CD8-positive, alpha-beta memory T cell (primary cell): ENCODE measurements around the gene KRTAP16-1. TPM values are rescaled to one million over a fixed set of nuclear protein-coding genes. Genes with fewer than 3 reads are reported as not detected.

Experiments used
- CTCF ChIA-PET: fragments of 350-600 bp; sonication (Branson Sonifier 250); formaldehyde crosslinking; loops from one replicate; lab custom pipeline; 2021; ENCODE audit warnings: antibody characterized with exemption; lab: Charles Lee
- POLR2A ChIA-PET: fragments of 350-600 bp; sonication (Branson Sonifier 250); formaldehyde crosslinking; loops from one replicate; lab custom pipeline; 2021; ENCODE audit warnings: antibody characterized with exemption; lab: Charles Lee
- DNase-seq, 5 donors: peaks; one replicate each; pipeline versions ENCODE4 v3.0.0 to v3.0.0-alpha.2; 2020 to 2022; ENCODE audit warnings: mixed read lengths in 1 of 5
- H3K27ac ChIP-seq: one replicate; pipeline ENCODE4 v1.7.0; 2013; ENCODE audit warnings: low read depth, mild to moderate bottlenecking, low read length, moderate library complexity
- H3K27me3 ChIP-seq: 2 replicates; pipeline ENCODE4 v1.7.0; 2013; ENCODE audit warnings: low read length, mild to moderate bottlenecking; ENCODE audit not compliant: insufficient read depth, poor library complexity, severe bottlenecking
- H3K36me3 ChIP-seq: 2 replicates; pipeline ENCODE4 v1.7.0; 2013; ENCODE audit warnings: mild to moderate bottlenecking, low read length, moderate library complexity; ENCODE audit not compliant: insufficient read depth
- H3K4me1 ChIP-seq: 2 replicates; pipeline ENCODE4 v1.7.0; 2013; ENCODE audit warnings: mild to moderate bottlenecking, low read length, moderate library complexity; ENCODE audit not compliant: insufficient read depth
- H3K4me3 ChIP-seq: 2 replicates; pipeline ENCODE4 v1.7.0; 2013; ENCODE audit warnings: mild to moderate bottlenecking, low read length
- H3K9me3 ChIP-seq: 2 replicates; pipeline ENCODE4 v1.7.0; 2013; ENCODE audit warnings: mild to moderate bottlenecking, low read length
- H3K27ac Mint-ChIP-seq, 8 donors: one replicate each; pipeline ENCODE4 v1.8.0; 2020 to 2021; ENCODE audit warnings: mixed read lengths in 8 of 8, mild to moderate bottlenecking in 6 of 8, inconsistent platforms in 3 of 8, moderate library complexity in 3 of 8
- H3K27me3 Mint-ChIP-seq, 2 donors: one replicate each; pipeline ENCODE4 v1.8.0; 2020 to 2021; ENCODE audit warnings: mixed read lengths in 2 of 2, mild to moderate bottlenecking in 1 of 2, moderate library complexity in 1 of 2
- H3K36me3 Mint-ChIP-seq, 3 donors: one replicate each; pipeline ENCODE4 v1.8.0; 2020 to 2021; ENCODE audit warnings: mixed read lengths in 3 of 3, inconsistent platforms in 1 of 3, mild to moderate bottlenecking in 1 of 3
- H3K4me1 Mint-ChIP-seq, 3 donors: one replicate each; pipeline ENCODE4 v1.8.0; 2020 to 2021; ENCODE audit warnings: mixed read lengths in 3 of 3, inconsistent platforms in 1 of 3, mild to moderate bottlenecking in 1 of 3
- H3K4me3 Mint-ChIP-seq, 7 donors: one replicate each; pipeline ENCODE4 v1.8.0; 2020 to 2021; ENCODE audit warnings: mixed read lengths in 7 of 7, mild to moderate bottlenecking in 6 of 7, moderate library complexity in 4 of 7, inconsistent platforms in 2 of 7
- H3K9me3 Mint-ChIP-seq, 5 donors: one replicate each; pipeline ENCODE4 v1.8.0; 2020 to 2022; ENCODE audit warnings: mixed read lengths in 5 of 5, mild to moderate bottlenecking in 3 of 5, moderate library complexity in 2 of 5, inconsistent platforms in 1 of 5
- polyA plus RNA-seq: library from polyadenylated mRNA; unstranded; fragments of 300-500 nt; fragmentation: Illumina TruSeq; gene quantifications from one replicate; pipeline ENCODE4 v1.2.3, GENCODE V29; 2021
- total RNA-seq, 2 experiments: library from RNA; stranded (reverse); gene quantifications; one replicate each; pipeline ENCODE4 v1.2.3, GENCODE V29; 2021

Gene KRTAP16-1
- total and polyA plus RNA-seq, 3 experiments from 2014 or later, result 0.58 TPM; not detected in 2

DNA sequence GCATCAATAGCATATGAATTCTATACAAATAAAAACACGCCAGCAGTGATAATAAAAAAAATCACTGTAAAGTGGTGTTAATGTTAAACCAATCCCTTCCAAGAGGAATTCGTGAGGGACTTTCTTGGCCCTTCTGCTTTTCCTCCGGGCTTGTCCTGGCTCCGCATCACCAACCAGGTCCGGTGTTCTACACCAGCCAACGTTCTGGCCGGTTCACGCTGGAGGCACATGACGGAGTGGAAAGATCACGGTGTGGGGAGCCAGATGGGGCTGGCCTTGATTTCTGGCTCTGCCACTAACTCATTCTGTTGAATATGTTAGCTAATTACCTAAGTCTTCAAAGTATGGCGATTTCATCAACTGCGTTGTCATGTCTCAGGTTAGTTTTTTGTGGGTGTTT is 5.0 kb downstream of the KRTAP16-1 start:
- DNase-seq, result no peak
- no peak overlapping the region for H3K4me3 ChIP-seq

DNA sequence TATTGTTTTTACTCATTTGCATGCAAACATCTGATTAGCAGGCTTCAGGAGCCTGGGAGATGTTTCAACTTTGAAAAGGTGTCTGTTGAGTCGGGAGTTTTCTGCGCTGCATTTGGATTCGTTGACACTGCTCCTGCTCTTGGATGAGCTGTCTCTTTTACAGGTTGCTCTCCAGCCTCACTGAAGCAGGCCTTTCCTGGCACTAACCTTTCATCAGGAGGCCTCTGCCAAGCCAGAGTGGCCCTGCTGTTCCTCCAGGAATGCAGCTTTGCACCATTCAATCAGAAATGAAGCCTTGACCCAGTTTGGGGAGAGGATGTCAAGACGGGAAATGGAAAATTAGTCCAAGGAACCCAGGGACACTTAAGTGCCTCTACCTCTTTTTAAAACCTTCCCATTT is 6.1 kb downstream of the KRTAP16-1 start:
- H3K36me3 ChIP-seq, result no peaks in the 10 kb centered on the region
- no peak overlapping the region for H3K27ac ChIP-seq
- H3K4me3 Mint-ChIP-seq, result no peak overlapping the region
- peaks cover 0 to 5% (median 2%) of the 10 kb centered on the region in 3 donors for H3K36me3 Mint-ChIP-seq
- H3K27me3 Mint-ChIP-seq, result peaks cover 3 to 12% of the 10 kb centered on the region in 2 donors
- ChIA-PET POLR2A (no interaction called here), CTCF (interaction anchor here (1.1 kb wide), 1 partner anchor 19 kb away, joined by 3 read pairs; no protein-coding TSS in a partner anchor)
- no peaks in the 10 kb centered on the region for H3K27me3 ChIP-seq
- no peak overlapping the region for H3K4me3 ChIP-seq
- H3K9me3 Mint-ChIP-seq, result no peaks in the 10 kb centered on the region
- no peak overlapping the region for H3K27ac Mint-ChIP-seq
- H3K9me3 ChIP-seq, result no peaks in the 10 kb centered on the region
- peaks cover 31 to 38% (median 35%) of the 10 kb centered on the region in 3 donors for H3K4me1 Mint-ChIP-seq
- DNase-seq, result no peak
- peaks cover 16% of the 10 kb centered on the region for H3K4me1 ChIP-seq

More for the DNA sequence above, 5.0 kb downstream of the KRTAP16-1 start:
- Histone ChIP-seq H3K27ac (no peak overlapping the region), H3K9me3 (no peaks in the 10 kb centered on the region), H3K27me3 (no peaks in the 10 kb centered on the region), H3K36me3 (no peaks in the 10 kb centered on the region), H3K4me1 (peaks cover 26% of the 10 kb centered on the region)
- H3K27ac Mint-ChIP-seq, result no peak overlapping the region
- ChIA-PET CTCF (no interaction called here), POLR2A (no interaction called here)
- peaks cover 2 to 4% of the 10 kb centered on the region in 2 donors for H3K27me3 Mint-ChIP-seq
- H3K4me3 Mint-ChIP-seq, result no peak overlapping the region
- H3K4me1 Mint-ChIP-seq, result peaks cover 42 to 49% (median 46%) of the 10 kb centered on the region in 3 donors
- H3K36me3 Mint-ChIP-seq, result peaks cover 0 to 5% (median 2%) of the 10 kb centered on the region in 3 donors
- no peaks in the 10 kb centered on the region for H3K9me3 Mint-ChIP-seq

DNA sequence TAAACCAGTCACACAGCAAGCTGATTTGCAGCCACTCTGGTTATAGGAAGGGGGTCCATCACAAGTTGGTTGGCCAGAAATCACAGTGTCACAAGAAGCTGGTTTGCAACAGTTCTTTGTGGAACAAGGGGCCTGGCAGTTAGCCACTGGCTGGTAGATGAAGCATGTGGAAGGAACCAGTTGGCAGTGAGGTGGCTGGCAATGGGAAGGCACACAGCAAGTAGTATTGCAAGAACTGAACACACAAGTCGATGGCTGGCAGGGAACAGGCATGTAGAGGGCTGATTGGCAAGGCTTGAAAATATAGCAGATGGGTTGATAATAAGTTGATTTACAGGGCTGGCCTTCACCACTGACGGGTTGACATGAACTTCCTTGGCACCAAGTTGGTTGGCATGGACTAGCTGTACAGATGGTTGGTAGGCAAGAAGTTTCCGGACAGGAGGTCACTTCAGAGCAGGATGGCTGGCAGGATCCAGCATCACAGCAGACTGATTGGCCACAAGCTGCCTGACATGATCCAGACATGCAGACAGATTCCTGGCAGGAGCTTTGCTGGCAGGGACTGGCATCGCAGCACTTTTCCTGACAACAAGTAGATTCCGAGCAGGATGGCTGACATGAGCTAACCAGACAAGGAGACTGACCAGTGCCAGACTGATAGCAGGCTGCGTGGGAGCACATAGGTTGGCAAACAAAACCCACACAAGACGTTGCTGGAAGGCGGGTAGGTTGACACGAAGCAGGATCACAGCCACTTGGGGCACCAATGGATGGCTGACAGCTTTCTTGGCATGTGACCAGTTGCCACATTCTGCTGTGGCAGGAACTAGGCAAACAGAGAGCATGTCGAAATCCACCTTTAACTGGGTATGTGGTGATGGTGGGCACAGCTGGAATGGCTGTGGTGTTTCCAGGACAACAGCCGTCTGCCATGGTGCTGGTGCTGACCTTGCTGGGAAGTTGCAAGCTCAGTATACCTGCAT is 6.9 kb downstream of the KRTAP16-1 start, which contains the start of gene KRTAP29-1:
Gene KRTAP29-1 (minus strand): TSS at position 936 of the 986 bp plus-strand sequence. CDS start 0 bp downstream, at position 936.
- no peak within 1 kb of the TSS for H3K4me3 ChIP-seq
- DNase-seq, result no peak
- Mint-ChIP-seq H3K27me3 (peaks cover 3 to 12% of the 10 kb centered on the region in 2 donors), H3K9me3 (no peaks in the 10 kb centered on the region), H3K4me3 (no peak within 1 kb of the TSS), H3K36me3 (peaks cover 0 to 5% (median 2%) of the 10 kb centered on the region in 3 donors), H3K27ac (peak within 1 kb of the TSS in 2 of 8 donors; percentile 39 to 58), H3K4me1 (peaks cover 23 to 31% (median 27%) of the 10 kb centered on the region in 3 donors)
- H3K27me3 ChIP-seq, result no peaks in the 10 kb centered on the region
- H3K27ac ChIP-seq, result no peak within 1 kb of the TSS
- peaks cover 9% of the 10 kb centered on the region for H3K4me1 ChIP-seq
- ChIA-PET POLR2A (no interaction called here), CTCF (interaction anchor here (1.1 kb wide), 1 partner anchor 20 kb away, joined by 3 read pairs; no protein-coding TSS in a partner anchor)
- no peaks in the 10 kb centered on the region for H3K9me3 ChIP-seq
- no peaks in the 10 kb centered on the region for H3K36me3 ChIP-seq

DNA sequence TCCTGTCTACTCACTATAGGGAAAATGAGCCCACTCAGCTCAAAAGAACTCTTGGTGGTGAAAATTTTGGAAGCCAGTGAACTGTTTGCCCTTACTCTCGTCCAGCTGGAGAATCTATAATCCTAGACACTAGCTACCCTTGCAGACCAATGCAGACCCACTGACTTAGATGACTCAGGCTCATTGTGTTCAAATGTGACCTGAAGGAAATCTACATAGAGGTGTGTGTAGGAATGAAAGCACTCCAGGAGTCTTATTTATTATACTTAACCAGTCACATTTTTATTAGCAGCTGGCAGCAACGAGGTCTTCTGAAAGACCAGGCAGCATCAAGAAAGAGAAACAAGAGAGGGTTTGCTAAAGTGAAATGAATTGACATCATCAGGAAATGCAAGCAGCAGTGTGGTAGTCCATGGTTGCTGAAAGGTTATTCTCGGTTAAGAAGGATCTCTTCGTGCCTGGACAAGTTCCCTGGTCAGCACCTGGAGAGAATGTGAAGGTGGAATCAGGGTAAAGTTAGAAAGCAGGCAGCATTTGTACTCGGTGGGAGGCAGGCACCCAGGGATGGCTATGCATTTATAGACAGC is 7.8 kb downstream of the KRTAP16-1 start:
- H3K4me3 ChIP-seq, result no peak overlapping the region
- no peaks in the 10 kb centered on the region for H3K4me1 ChIP-seq
- peaks cover 0 to 5% (median 2%) of the 10 kb centered on the region in 3 donors for H3K36me3 Mint-ChIP-seq
- no peaks in the 10 kb centered on the region for H3K36me3 ChIP-seq
- POLR2A ChIA-PET, result no interaction called here
- no peak overlapping the region for H3K27ac ChIP-seq
- no peaks in the 10 kb centered on the region for H3K9me3 Mint-ChIP-seq
- peak overlapping the region in 2 of 8 donors; percentile 39 to 58 for H3K27ac Mint-ChIP-seq
- no peaks in the 10 kb centered on the region for H3K27me3 ChIP-seq
- no peak for DNase-seq
- CTCF ChIA-PET, result interaction anchor here (0.9 to 1.4 kb wide), 2 partner anchors 21 to 141 kb away, joined by 3 to 4 read pairs; partner anchors contain the start of gene KRTAP4-4
- H3K9me3 ChIP-seq, result no peaks in the 10 kb centered on the region
- H3K27me3 Mint-ChIP-seq, result peaks cover 3 to 12% of the 10 kb centered on the region in 2 donors
- H3K4me1 Mint-ChIP-seq, result peaks cover 14 to 22% (median 18%) of the 10 kb centered on the region in 3 donors
- no peak overlapping the region for H3K4me3 Mint-ChIP-seq

DNA sequence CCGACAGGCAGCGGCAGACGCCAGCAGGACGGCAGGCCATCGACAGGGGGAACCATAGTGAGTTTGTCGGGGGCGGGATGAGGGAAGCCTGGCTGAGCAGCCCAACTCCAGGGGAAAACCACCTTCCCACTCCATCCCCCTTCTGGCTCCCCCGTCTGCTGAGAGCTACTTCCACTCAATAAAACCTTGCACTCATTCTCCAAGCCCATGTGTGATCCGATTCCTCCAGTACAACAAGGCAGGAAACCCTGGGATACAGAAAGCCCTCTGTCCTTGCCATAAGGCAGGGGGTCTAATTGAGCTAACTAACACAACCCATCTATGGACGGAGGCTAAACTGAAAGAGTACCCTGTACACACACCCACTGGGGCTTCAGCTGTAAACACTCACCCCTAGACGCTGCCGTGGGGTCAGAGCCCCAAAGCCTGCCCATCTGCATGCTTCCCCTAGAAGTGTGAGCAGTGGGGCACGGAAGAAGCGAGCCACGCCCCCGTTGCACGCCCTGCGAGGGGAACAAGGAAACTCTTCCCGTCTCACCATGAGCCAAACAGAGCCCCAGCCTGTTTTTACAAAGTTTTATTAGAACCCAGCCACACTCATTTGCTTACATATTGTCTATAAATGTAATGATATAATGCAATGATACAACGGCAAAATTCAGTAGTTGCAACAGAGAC is 10.5 kb downstream of the KRTAP16-1 start:
- H3K9me3 Mint-ChIP-seq, result no peaks in the 10 kb centered on the region
- Histone ChIP-seq H3K4me1 (no peaks in the 10 kb centered on the region), H3K27me3 (no peaks in the 10 kb centered on the region), H3K36me3 (no peaks in the 10 kb centered on the region), H3K27ac (no peak overlapping the region), H3K9me3 (no peaks in the 10 kb centered on the region), H3K4me3 (no peak overlapping the region)
- H3K4me1 Mint-ChIP-seq, result peaks cover 12 to 17% (median 13%) of the 10 kb centered on the region in 3 donors
- peak overlapping the region in 1 of 8 donors; percentile 85 for H3K27ac Mint-ChIP-seq
- CTCF ChIA-PET, result no interaction called here
- peaks cover 8 to 17% of the 10 kb centered on the region in 2 donors for H3K27me3 Mint-ChIP-seq
- H3K36me3 Mint-ChIP-seq, result peaks cover 0 to 8% (median 0%) of the 10 kb centered on the region in 3 donors
- POLR2A ChIA-PET, result no interaction called here
- DNase-seq, result no peak
- H3K4me3 Mint-ChIP-seq, result peak overlapping the region in 1 of 7 donors; percentile 51

DNA sequence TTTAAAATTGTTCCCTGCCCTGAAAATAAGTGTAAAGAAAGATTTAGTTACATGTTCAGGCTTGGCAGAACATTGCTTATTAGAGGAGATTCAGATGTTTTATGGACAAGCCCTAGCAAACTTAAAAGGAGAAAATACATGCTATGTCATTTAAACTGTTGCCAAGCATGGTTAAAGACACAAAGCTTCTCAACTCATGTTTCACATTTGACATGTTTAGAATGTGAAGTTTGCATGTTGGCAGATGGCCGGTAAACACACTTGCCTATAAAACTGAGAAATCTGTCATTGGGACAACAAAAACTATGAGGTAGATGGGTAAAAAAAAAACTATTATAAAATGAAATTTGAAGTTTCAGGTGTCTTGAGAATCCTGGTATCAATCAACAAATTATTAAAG is 12.3 kb downstream of the KRTAP16-1 start:
- Mint-ChIP-seq H3K36me3 (peaks cover 0 to 8% (median 0%) of the 10 kb centered on the region in 3 donors), H3K4me1 (peaks cover 8 to 13% (median 9%) of the 10 kb centered on the region in 3 donors), H3K27ac (no peak overlapping the region), H3K9me3 (no peaks in the 10 kb centered on the region), H3K27me3 (peaks cover 16 to 18% of the 10 kb centered on the region in 2 donors), H3K4me3 (no peak overlapping the region)
- Histone ChIP-seq H3K4me1 (no peaks in the 10 kb centered on the region), H3K27ac (no peak overlapping the region), H3K27me3 (no peaks in the 10 kb centered on the region), H3K9me3 (no peaks in the 10 kb centered on the region), H3K4me3 (no peak overlapping the region), H3K36me3 (no peaks in the 10 kb centered on the region)
- ChIA-PET CTCF (no interaction called here), POLR2A (no interaction called here)
- no peak for DNase-seq

DNA sequence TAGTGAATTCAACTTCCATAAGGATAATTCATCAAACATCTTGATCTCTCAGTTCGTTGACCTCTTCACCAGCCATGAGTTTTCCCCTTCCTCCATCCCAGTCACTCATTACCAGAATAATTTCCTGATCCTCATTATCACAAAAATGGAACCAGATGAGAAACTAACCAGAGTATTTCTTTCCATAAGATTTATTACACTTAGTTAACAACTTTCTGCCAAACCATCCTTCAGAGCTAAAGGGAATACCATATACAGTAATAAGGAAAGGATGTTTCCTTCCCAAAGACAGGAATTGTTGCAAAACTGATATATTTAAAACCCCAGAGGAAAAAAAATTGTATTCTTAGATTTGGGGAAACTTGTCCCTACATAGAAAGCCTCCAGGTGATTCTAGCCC is 15.1 kb downstream of the KRTAP16-1 start:
- Histone ChIP-seq H3K4me1 (no peaks in the 10 kb centered on the region), H3K9me3 (no peaks in the 10 kb centered on the region), H3K36me3 (no peaks in the 10 kb centered on the region), H3K27ac (no peak overlapping the region), H3K27me3 (no peaks in the 10 kb centered on the region), H3K4me3 (no peak overlapping the region)
- H3K27me3 Mint-ChIP-seq, result peaks cover 16 to 31% of the 10 kb centered on the region in 2 donors
- no peaks in the 10 kb centered on the region for H3K4me1 Mint-ChIP-seq
- peaks cover 0 to 3% (median 0%) of the 10 kb centered on the region in 3 donors for H3K36me3 Mint-ChIP-seq
- no peak overlapping the region for H3K4me3 Mint-ChIP-seq
- no peak for DNase-seq
- H3K27ac Mint-ChIP-seq, result no peak overlapping the region
- no peaks in the 10 kb centered on the region for H3K9me3 Mint-ChIP-seq
- CTCF ChIA-PET, result no interaction called here
- POLR2A ChIA-PET, result no interaction called here
